CD1c-positive myeloid dendritic cell (primary cell): ENCODE data around the gene MOB3B.
A peak's percentile ranks its signal among the peaks of the same experiment; 100 is the strongest.

ENCODE experiments used
- DNase-seq: peaks from one replicate; pipeline ENCODE4 v3.0.0-alpha.2; 2016; ENCODE audit errors: extremely low spot score

The MOB3B gene

GRCh38 chr9:27340285-27340674 is 189.3 kb downstream of the MOB3B start:
- no peak for DNase-seq

GRCh38 chr9:27339661-27340284 is 189.8 kb downstream of the MOB3B start:
- peak; percentile 92 for DNase-seq

GRCh38 chr9:27338527-27338903 is 191.1 kb downstream of the MOB3B start:
- DNase-seq: no peak

GRCh38 chr9:27337833-27338526 is 191.6 kb downstream of the MOB3B start:
- peak; percentile 95 for DNase-seq

GRCh38 chr9:27337236-27337635 is 192.4 kb downstream of the MOB3B start:
- DNase-seq: no peak

GRCh38 chr9:27336829-27337228 is 192.8 kb downstream of the MOB3B start:
- no peak for DNase-seq

- DNase-seq: peak; percentile 34
These were observed 193.5 kb downstream of the MOB3B start for GRCh38 chr9:27336126-27336525.

- peak; percentile 95 for DNase-seq
These were observed 194.5 kb downstream of the MOB3B start for GRCh38 chr9:27335075-27335474.

- DNase-seq: peak; percentile 86
These were observed 196.2 kb downstream of the MOB3B start for GRCh38 chr9:27333241-27334052.

- no peak for DNase-seq
These were observed 198.2 kb downstream of the MOB3B start for GRCh38 chr9:27331393-27331792.

GRCh38 chr9:27329291-27329690 is 200.3 kb downstream of the MOB3B start:
- DNase-seq: no peak

GRCh38 chr9:27328483-27328882 is 201.1 kb downstream of the MOB3B start:
- DNase-seq: no peak

- DNase-seq: no peak
These were observed 218.4 kb downstream of the MOB3B start for GRCh38 chr9:27311184-27311583.

GRCh38 chr9:27310582-27310981 is 219.0 kb downstream of the MOB3B start:
- no peak for DNase-seq

GRCh38 chr9:27308691-27309390 is 220.8 kb downstream of the MOB3B start:
- DNase-seq: no peak

- DNase-seq: no peak
These were observed 225.1 kb downstream of the MOB3B start for GRCh38 chr9:27304521-27304920.

- DNase-seq: no peak
These were observed 226.4 kb downstream of the MOB3B start for GRCh38 chr9:27303219-27303618.

GRCh38 chr9:27297050-27297449 is 232.6 kb downstream of the MOB3B start, which contains the start of gene EQTN:
TSS of gene EQTN (minus strand) at chr9:27297150. CDS start at chr9:27297055, 95 bp downstream.
- DNase-seq: no peak

- DNase-seq: no peak
These were observed 235.6 kb downstream of the MOB3B start for GRCh38 chr9:27293996-27294395.

- no peak for DNase-seq
These were observed 236.8 kb downstream of the MOB3B start for GRCh38 chr9:27292659-27293405.

- DNase-seq: no peak
These were observed 238.3 kb downstream of the MOB3B start for GRCh38 chr9:27291292-27291691.
